DMS79 treated with DMSO at 0.1 percent for 48 hours (cell line): ENCODE measurements around the gene ZNF518B.
"Not testable (repeated sequence)": the region's sequence is repeated elsewhere in the genome, so short reads cannot be mapped to it uniquely, and the experiment has no call there.

ENCODE experiments used
- DNase-seq: peaks from one replicate; lab custom pipeline; 2025; lab: John Stamatoyannopoulos, UW

ZNF518B gene

GRCh38 chr4:10458177-10458576 is 951 bp upstream of the ZNF518B start:
- no peak for DNase-seq

GRCh38 chr4:10456595-10457254 is 501 bp downstream of the ZNF518B start:
- DNase-seq = peak; percentile 5

- no peak for DNase-seq
Measured at GRCh38 chr4:10456260-10456594, 999 bp downstream of the ZNF518B start.

DNA sequence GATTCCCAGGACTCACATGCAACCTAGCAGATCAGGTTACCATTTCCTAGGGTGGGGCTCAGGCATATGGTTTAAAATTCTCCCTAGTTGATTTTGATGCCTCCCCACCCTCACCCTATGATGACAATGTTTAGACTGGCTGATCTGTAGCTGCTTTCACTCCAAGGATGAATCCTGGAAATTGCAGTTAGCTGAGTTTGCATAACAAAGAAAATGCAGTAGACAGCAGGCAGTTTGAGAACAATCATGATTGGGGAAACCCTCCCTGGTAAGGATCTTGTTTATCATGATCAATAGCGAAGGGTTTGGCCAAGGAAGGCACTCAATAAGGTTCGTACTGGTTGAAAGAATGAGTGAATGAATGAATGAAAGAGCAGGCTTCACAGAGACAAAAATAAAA is 2.1 kb downstream of the ZNF518B start:
- no peak for DNase-seq

DNA sequence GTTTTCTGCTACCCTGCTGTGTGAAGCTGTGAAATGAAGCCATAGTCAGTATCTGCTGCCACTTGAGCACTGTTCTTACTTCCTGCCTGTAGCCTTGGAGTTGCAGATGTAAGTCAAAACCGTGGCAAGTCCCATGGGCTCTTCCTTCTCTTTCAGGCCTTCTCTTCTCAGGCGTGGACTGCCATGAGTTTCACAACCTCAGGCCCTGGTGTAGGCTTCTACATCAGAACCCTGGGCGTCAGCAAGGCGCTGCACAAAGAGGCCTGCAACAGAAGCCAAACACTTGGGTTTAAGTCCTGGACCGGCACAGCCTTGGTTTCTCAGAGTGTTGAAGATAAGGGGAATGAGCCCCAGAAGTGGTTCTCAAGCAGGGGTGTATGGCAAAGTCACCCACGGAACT is 2.5 kb downstream of the ZNF518B start:
- DNase-seq = no peak

DNA sequence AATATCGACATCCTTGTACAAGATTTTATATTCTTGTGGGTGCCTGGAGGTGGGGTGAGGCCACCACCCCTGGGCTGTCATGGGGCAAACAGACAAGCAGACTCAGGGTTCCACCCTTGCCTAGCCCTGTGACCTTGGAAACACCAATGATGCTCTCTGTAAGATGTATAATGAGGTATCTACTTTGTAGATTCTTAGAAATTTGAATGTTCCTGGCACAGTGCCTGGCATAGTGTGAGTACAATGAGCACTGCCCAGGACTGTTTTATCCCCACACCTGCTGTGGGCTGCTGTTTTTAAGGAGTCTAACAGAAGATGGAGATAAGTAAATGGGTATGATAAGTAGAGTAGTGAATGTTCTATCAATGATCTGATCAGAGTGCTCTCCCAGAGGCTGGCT is 3.1 kb downstream of the ZNF518B start:
- no peak for DNase-seq

DNA sequence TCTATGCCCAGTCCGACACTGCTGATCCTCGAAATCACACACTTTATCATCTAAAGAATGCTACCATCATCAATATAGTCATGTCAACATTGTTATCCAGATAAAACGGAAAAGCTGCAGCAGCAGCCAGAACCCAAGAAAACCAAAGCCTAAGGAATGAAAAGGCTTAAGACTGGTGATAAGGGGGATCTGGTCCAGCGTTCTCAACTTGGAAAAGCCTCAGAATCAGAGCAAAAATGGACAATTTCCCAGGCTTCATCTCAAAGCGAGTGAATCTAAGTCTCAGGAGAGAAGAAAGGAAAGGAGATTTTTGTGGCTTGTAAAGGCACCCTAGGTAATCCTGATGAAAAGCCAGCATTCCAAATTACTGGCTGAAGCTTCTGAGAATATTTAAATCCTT is 8.2 kb downstream of the ZNF518B start:
- DNase-seq = no peak

DNA sequence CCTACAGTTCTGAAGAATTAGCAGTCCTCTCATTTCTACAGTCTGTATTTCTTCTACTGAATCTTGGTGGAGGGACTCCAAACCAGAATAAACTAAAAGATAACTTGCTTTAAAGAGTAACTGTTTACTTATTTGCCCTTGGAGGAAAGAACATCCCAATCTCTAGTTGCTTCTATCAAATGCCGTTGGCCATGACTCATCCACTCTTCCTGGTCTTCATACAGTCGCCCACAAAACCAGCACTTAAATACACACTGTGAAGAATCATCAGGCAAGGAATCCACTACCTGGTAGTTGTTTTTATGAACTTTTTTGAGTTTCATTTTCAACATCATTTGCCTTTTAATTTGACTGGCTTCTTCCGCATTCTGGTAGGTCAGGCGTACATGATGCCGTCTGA is 14.2 kb downstream of the ZNF518B start:
- DNase-seq = no peak

GRCh38 chr4:10441512-10441911 is 15.7 kb downstream of the ZNF518B start:
- DNase-seq = no peak

DNA sequence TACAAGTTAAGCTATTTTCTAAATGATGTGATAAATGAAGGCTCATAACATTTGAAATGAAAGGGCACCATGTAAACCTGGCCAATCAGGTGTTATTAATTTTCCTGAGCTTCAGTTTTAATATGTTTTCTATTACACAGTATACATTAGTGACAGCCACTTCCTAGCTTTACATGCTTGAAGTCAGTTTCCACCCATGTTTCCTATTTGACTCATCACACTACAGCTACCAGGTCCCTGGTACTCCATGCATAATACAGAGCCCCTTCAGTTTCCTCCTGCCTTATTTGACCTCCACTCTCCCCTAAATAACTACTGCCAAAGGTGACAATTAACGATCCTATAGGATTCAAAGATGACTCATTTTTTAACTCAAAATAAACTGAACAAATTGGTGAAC is 18.3 kb downstream of the ZNF518B start:
- no peak for DNase-seq

GRCh38 chr4:10437735-10438134 is 19.5 kb downstream of the ZNF518B start:
- no peak for DNase-seq

DNA sequence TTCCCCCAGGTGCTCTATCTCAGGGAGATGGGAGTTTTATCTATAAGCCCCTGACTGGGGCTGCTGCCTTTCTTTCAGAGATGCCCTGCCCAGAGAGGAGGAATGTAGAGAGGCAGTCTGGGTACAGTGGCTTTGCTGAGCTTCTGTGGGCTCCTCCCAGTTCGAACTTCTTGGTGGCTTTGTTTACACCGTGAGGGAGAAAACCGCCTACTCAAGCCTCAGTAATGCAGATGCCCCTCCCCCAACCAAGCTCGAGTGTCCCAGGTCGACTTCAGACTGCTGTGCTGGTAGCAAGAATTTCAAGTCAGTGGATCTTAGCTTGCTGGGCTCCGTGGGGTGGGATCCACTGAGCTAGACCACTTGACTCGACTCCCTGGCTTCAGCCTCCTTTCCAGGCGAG is 29.5 kb downstream of the ZNF518B start:
- not testable (repeated sequence) for DNase-seq

- no peak for DNase-seq
Measured at GRCh38 chr4:10421344-10422055, 35.7 kb downstream of the ZNF518B start.

DNA sequence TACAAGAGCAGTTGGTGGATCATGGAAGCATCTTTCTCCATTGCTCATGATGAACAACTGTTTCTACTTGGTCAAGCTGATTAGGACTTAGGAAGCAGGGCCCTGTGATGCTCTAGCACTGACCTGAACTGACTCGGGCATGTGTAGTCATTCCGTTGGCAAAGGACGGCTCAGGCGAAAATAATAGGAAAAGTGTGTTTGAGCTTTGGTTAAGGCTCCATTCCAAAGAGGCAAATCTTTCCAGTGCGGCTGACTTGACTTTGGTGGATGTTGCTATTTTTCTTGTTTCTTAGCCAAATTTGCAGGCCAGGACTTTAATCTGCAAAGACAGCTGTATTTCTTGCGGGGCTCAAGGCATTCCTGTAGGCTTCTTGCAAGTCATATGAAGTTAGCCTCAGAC is 39.5 kb downstream of the ZNF518B start:
- DNase-seq = no peak

GRCh38 chr4:10416441-10416840 is 40.8 kb downstream of the ZNF518B start:
- DNase-seq = no peak

GRCh38 chr4:10413177-10413576 is 44.0 kb downstream of the ZNF518B start:
- no peak for DNase-seq

- DNase-seq = no peak
Measured at GRCh38 chr4:10405672-10406071, 51.6 kb downstream of the ZNF518B start.

DNA sequence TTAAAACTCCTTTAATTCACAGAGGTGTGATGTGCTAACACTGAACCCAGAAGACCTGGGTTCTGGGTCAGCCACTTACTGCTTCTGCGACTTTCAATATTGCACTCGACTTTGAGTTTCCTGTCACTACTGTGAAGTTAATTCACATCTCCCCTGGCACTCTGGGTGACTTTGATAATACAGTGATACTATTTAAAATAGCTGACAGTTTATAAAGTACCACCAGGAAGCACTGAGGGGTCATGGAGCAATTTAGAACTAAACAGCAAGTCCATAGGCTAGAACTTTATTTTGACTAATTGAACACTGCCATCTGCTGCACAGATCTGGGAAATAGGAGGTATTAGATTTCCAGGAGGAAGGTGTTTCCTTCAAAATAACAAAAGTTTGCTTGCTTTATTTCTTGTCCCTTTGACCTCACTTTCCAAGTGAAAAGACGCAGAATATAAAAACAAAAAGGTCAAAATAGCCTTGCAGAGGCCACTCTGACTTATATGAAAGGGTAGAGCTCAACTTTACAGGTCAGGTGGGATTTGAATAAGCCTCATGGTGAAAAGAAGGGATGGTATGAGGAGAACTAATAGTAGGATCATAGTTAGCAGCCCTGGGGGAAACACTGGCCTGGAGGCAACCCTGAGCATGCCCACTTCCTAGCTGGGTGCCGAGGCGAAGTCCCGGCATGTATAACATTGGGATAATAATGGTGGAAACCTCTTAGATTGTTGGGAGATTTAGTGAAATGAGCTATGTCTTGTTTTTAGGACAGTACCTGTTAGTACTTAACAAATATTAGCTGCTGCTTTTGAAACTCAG is 53.4 kb downstream of the ZNF518B start:
- DNase-seq = peak; percentile 27

GRCh38 chr4:10395971-10396580 is 61.1 kb downstream of the ZNF518B start:
- no peak for DNase-seq
